NCI-H1436 treated with DMSO at 0.1 percent for 48 hours (cell line): ENCODE data around the gene TNIP2.

Source experiments
- DNase-seq: peaks from one replicate; lab custom pipeline; 2025; lab: John Stamatoyannopoulos, UW

Gene TNIP2

GRCh38 chr4:2716236-2716635 lies 39.9 kb downstream of the TNIP2 start:
- no peak for DNase-seq

- DNase-seq: no peak
Measured at GRCh38 chr4:2715426-2715825, 40.7 kb downstream of the TNIP2 start.

DNA sequence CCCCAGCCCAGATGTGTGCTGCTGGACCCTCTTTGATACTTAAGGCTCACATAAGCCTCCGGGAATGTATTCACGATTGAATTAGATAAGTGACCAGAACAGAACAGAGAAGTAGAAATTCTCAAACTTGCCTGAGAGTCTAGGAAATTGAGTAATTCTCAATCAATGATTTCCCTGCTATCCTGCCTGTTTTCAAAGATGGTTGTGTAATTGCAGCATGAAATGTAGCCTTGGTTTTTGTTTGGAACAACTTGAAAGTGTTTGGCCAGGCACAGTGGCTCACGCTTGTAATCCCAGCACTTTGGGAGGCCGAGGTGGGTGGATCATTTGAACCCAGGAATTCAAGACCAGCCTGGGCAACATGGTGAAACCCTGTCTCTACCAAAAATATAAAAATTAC lies 41.2 kb downstream of the TNIP2 start:
- no peak for DNase-seq

GRCh38 chr4:2714061-2714770 lies 41.9 kb downstream of the TNIP2 start:
- no peak for DNase-seq

DNA sequence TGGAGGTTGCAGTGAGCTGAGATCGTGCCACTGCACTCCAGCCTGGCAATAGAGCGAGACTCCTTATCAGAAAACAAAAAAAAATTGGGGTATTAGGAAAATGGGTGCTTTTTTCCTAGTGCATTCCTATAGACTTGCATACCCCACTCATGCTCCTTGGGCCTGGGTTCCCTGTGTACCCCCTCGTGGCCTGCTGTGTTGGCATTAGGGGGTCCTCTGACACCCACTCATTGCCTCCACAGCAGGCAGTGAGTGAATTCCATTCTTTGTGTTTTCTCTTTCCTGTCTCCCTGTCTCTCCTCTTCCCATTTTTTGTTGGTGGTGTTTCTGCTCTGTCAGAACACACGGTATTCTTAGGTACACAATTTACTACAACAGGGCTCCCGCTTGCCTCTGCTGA lies 42.8 kb downstream of the TNIP2 start:
- DNase-seq: no peak

DNA sequence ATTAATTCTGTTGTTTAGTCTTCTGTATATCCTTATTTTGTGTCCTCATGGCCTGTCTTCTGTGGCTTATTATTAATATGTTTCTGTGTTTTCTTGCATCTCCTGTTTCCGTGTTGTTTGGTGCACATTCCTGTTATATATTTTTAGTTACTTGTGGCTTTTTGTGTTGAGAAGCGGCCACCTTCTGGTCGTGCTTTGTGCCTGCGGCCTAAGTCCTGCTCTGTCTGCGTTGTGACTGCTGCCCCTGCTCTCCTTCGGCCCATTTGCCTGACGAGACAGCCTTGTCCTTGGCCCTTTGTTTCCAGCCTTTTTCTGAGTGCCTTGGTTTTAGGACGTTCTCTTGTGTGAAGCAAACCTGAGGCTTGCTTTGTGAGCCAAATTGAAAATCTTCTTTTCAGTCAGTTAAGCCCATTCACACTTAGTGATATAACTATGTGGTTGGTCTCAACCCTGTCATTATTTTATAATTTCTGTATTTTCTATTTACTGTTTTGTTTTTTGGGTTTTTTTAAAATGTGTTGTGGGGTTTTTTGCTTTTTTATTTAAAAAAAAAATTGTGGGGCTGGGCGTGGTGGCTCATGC lies 43.8 kb downstream of the TNIP2 start:
- DNase-seq: no peak

DNA sequence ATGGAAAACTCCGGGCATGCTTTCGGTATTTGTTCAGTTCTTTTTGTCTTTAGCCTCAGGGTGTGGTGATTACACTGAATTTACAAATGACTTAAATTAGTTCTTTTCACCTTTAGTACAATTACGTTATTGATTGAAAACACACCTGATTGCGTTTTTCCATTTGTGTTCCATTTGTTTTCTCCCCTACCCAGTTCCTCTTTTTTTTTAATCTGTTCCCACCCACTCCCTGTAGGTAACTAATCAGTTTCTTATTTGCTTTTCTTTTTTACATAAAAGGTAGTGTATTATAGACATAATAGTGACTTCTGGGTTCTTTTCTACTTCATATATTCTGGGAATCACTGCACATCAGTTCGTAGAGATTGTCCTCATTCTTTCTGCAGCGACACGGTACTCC lies 53.4 kb downstream of the TNIP2 start:
- DNase-seq: no peak

DNA sequence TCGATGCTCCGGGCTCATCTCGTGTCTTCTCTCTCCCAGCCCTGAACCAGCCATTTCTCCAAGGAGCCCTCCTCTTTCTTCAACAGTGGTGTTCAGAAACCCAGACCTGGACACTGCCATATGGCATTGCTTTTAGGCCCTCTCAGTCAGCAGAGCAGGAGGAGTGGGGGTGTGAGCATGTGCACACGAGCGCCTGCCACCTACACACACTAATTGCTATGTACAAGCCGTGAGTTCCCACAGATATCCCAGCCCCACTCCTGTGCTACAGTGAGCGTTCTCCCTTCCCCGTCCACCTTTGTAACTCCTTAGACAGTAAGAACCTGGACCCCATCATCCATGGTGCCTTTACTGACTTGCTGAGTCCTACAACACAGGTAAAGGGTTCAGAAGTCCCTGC lies 53.8 kb downstream of the TNIP2 start:
- DNase-seq: no peak

DNA sequence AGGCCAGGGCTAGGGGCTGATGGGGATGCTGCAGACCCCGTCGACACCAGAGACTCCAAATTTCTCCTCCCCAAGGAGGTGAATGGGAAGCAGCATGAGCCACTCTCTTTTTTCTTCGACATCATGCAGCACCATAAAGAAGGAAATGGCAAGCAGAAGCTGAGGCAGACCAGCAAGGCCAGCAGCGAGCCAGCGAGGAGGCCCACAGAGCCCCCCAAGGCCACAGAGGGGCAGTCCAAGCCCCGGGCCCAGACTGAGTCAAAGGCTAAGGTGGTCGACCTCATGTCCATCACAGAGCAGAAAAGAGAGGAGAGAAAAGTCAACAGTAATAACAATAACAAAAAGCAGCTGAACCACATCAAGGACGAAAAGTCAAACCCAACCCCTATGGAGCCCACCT lies 56.1 kb downstream of the TNIP2 start:
- no peak for DNase-seq

DNA sequence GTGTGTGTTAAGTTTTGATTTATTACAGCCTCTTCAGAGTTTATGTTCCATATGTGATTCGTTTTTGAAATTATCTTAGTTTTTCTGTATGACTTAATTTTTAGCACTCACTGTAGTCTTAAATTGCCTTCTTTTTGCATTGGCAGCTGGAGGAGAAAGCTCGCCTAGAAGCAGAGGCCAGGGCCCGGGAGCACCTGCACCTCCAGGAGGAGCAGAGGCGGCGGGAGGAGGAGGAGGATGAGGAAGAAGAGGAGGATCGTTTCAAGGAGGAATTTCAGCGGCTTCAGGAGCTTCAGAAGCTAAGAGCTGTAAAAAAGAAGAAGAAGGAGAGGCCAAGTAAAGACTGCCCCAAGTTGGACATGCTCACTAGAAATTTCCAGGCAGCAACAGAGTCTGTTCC lies 56.6 kb downstream of the TNIP2 start:
- no peak for DNase-seq

DNA sequence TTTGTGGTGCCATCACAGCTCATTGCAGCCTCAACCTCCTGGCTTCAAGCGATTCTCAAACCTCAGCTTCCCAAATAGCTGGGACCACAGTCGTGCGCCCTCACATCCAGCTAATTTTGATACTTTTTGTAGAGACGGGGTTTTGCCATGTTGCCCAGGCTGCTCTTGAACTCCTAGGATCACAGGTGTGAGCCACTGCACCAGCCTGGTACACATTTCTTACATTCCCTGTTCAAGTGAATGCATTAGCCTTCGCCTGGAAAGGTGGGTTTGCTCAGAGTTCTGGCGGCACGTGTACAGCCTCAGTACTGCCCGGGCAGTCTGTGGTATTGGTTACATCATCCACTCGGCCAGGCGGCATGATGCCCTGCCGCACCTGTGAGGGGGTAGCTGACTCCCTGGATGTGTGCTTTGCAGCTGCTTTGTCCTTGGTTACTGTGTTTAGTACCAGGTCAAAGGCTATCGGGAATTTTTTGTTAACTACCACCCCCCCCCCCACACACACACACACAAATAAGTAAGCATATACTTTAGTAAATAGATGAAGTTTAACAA lies 57.1 kb downstream of the TNIP2 start:
- no peak for DNase-seq

- no peak for DNase-seq
Measured at GRCh38 chr4:2698504-2698903, 57.6 kb downstream of the TNIP2 start.

GRCh38 chr4:2697995-2698414 lies 58.1 kb downstream of the TNIP2 start:
- no peak for DNase-seq

DNA sequence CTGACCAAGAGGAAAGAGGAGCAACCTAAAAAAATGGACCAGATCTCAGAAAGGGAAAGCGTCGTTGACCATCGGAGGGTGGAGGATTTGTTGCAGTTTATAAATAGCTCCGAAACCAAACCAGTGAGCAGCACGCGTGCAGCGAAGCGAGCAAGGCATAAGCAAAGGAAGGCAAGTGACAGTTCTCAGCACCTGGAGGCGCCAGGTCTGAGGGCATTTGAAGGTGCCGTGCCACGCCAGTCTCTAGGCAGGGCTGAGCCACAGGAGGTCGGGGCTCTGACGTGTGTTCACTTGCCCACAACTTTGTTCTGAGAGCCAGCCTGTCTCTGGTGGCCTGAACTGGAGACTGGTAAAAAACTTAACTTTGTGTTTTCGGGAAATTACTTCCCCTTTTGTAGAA lies 59.7 kb downstream of the TNIP2 start:
- DNase-seq: no peak

DNA sequence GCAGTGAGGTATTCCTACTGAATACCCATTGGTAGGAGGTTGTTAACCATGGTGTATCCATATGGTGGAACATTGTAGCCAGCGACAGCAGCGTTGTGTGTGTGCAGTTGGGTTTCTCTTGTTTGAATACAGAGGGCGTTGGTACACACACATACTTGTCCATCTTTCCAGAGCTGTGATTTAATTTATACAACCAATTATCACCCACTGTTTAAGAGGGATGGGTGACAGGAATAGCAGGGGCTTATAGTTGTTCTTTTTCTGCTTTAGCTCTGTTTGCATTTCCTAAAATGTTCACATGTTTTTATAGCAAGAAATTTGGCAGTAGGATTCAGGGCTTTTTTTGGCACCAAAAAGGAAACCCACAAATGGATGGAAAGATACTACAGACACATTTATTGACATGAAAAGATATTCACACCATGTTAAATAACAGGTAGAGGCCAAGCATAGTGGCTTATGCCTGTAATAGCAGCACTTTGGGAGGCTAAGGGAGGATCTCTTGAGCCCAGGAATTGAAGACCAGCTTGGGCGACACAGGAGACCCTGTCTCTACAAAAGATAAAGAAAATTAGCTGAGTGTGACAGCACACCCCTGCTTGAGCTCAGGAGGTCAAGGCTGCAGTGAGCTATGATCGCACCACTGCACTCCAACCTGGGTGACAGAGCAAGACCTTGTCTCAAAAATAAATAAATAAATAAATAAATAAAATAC lies 60.6 kb downstream of the TNIP2 start:
- DNase-seq: no peak

GRCh38 chr4:2694691-2695090 lies 61.4 kb downstream of the TNIP2 start:
- DNase-seq: no peak

GRCh38 chr4:2691952-2692435 lies 64.1 kb downstream of the TNIP2 start:
- DNase-seq: no peak
